NK-92 treated with Interleukin-12 subunit alpha and Interleukin-12 subunit beta, amount 100 ng/mL, for 24 hours (cell line): ENCODE measurements around the gene EFTUD2.
"Not testable (repeated sequence)": the region's sequence is repeated elsewhere in the genome, so short reads cannot be mapped to it uniquely, and the experiment has no call there.

Experiments used
- DNase-seq: peaks from one replicate; lab custom pipeline; 2025; lab: John Stamatoyannopoulos, UW

Gene EFTUD2

GRCh38 chr17:44808656-44809388 is 90.4 kb downstream of the EFTUD2 start:
- DNase-seq, result not testable (repeated sequence)

GRCh38 chr17:44808156-44808555 is 91.1 kb downstream of the EFTUD2 start:
- no peak for DNase-seq

GRCh38 chr17:44807817-44808155 is 91.5 kb downstream of the EFTUD2 start:
- DNase-seq, result no peak

GRCh38 chr17:44807093-44807816 is 92.0 kb downstream of the EFTUD2 start:
- no peak for DNase-seq

- no peak for DNase-seq
Observed at GRCh38 chr17:44804302-44805089, 94.7 kb downstream of the EFTUD2 start.

GRCh38 chr17:44801880-44802279 is 97.4 kb downstream of the EFTUD2 start:
- no peak for DNase-seq
